Body of pancreas (tissue), 4 donors: ENCODE data around the gene LRRK1. TPM values are rescaled to one million over a fixed set of nuclear protein-coding genes. Genes with fewer than 3 reads are reported as not detected.

ENCODE experiments used
- ATAC-seq: fragments of 150-250 bp; one replicate; pipeline ENCODE4 v1.9.1; 2016
- DNase-seq, 4 donors: peaks; one replicate each; pipeline ENCODE4 v3.0.0-alpha.2; 2019
- H3K27ac ChIP-seq, 4 donors: fragments of 200-600 bp; sonication (generic); 1 replicate in 3 of 4; 2 replicates in 1 of 4; pipeline versions ENCODE4 v1.5.1 to v1.6.1; 2016 to 2019; ENCODE audit warnings: mild to moderate bottlenecking in 1 of 4, mixed read lengths in 1 of 4, moderate library complexity in 1 of 4
- H3K27me3 ChIP-seq, 2 donors: fragments of 200-600 bp; sonication (generic); one replicate each; pipeline ENCODE4 v1.6.0; 2016; ENCODE audit warnings: mild to moderate bottlenecking in 1 of 2
- H3K36me3 ChIP-seq, 2 donors: fragments of 200-600 bp; sonication (generic); replicated peaks in 1 of 2; 2 replicates each; pipeline ENCODE4 v1.5.1; 2016; ENCODE audit warnings: low read depth in 2 of 2; ENCODE audit not compliant: insufficient read depth in 1 of 2
- H3K4me1 ChIP-seq: fragments of 200-600 bp; sonication (generic); one replicate; pipeline ENCODE4 v1.6.0; 2016
- H3K4me3 ChIP-seq, 2 donors: fragments of 200-600 bp; sonication (generic); 1 replicate in 1 of 2; 2 replicates in 1 of 2; pipeline ENCODE4 v1.5.1; 2016 to 2019
- H3K9me3 ChIP-seq, 3 donors: fragments of 200-600 bp; sonication (generic); 1 replicate in 2 of 3; 2 replicates in 1 of 3; pipeline ENCODE4 v1.5.1; 2016
- POLR2A ChIP-seq, 3 donors: fragments of 450-650 bp; IDR thresholded peaks; one replicate each; pipeline ENCODE4 v1.6.1; 2016; ENCODE audit warnings: antibody characterized with exemption in 3 of 3, mild to moderate bottlenecking in 2 of 3
- WGBS, 2 donors: methylation state at CpG; one replicate each; pipeline ENCODE4 v1.1.5; 2017; 5-methylcytosine and 5-hydroxymethylcytosine counted together
- intact Hi-C: fragments of 100-400 bp; cut with DNase I; formaldehyde crosslinking; loops from one replicate; pipeline ENCODE4 v1.15.1; 2023
- total RNA-seq, 2 donors: library from RNA; depleted of rRNA; stranded (reverse); fragments of >200 nt; gene quantifications; one replicate each; pipeline ENCODE4 v1.1.0, GENCODE V29; 2016
- TF ChIP-seq, protein P1 (sequence below), 7 experiments: fragments of 450-650 bp in 4 of 7; fragments of 200-600 bp in 3 of 7; sonication (generic) in 3 of 7; IDR thresholded peaks; one replicate each; pipeline ENCODE4 v1.5.1; 2016 to 2019; ENCODE audit warnings: antibody characterized with exemption in 7 of 7

Gene LRRK1
- total RNA-seq, 2 donors from 2014 or later, result 12.2 to 14.0 TPM

DNA sequence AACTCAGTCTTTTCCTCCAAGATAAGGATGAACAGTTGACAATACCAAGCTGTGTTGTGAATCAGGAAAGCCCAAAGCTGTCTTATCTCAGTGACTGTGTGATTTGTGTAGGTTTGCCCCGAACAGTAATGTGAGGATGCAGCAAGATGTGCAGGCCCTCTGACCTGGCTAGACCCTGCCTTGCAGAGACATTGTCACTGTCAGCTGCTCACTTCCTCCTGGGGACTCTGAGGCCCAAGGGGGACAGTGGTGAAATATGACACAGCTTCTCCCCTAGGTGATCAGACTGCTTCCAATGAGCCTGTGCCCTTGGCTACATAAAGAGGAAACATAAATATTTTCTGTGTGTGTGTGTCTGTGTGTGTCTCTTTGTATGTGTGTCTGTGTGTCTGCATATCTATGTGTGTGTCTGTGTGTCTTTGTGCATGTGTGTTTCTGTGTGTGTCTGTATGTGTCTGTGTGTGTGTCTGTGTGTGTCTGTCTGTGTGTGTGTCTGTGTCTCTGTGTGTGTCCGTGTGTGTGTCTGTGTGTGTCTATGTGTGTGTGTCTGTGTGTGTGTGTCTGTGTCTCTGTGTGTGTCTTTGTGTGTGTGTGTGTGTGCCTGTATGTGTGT, 21.7 kb downstream of the LRRK1 start:
- Histone ChIP-seq H3K27ac (no peak overlapping the region), H3K36me3 (no peaks in the 10 kb centered on the region), H3K4me1 (no peaks in the 10 kb centered on the region), H3K4me3 (no peak overlapping the region), H3K9me3 (no peaks in the 10 kb centered on the region), H3K27me3 (no peaks in the 10 kb centered on the region)
- TF ChIP-seq POLR2A (IDR thresholded peaks at IDR 0.05), result no peak
- TF ChIP-seq, protein P1, sequence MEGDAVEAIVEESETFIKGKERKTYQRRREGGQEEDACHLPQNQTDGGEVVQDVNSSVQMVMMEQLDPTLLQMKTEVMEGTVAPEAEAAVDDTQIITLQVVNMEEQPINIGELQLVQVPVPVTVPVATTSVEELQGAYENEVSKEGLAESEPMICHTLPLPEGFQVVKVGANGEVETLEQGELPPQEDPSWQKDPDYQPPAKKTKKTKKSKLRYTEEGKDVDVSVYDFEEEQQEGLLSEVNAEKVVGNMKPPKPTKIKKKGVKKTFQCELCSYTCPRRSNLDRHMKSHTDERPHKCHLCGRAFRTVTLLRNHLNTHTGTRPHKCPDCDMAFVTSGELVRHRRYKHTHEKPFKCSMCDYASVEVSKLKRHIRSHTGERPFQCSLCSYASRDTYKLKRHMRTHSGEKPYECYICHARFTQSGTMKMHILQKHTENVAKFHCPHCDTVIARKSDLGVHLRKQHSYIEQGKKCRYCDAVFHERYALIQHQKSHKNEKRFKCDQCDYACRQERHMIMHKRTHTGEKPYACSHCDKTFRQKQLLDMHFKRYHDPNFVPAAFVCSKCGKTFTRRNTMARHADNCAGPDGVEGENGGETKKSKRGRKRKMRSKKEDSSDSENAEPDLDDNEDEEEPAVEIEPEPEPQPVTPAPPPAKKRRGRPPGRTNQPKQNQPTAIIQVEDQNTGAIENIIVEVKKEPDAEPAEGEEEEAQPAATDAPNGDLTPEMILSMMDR (IDR thresholded peaks at IDR 0.05), result no peak
- ATAC-seq (no peak), DNase-seq (peak in 1 of 4 donors; percentile 27)
- intact Hi-C loops, result no loop called here
- WGBS, 2 donors, result 63 to 90% methylated on average over 2 of the region's 2 CpGs

DNA sequence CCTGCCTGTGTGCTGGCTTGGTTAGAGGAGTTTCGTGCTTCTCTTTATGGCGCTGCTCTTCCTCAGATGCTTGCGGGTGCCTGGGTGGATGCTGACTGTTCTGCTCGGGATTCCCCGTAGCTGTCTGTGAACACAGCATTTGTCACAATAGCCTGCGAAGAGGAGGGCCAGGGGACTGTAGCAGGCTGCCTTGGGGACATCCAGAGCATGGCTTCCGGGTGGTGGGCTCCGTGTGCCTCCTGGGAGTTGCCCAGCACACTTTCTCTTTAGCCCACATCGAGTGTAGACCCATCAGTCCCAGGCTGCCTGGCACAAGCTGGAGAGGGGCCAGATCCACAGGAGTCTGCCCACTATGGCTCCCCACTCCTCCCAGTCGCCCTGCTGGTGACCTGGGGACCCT, 22.4 kb downstream of the LRRK1 start:
- intact Hi-C loops, result no loop called here
- DNase-seq (no peak), ATAC-seq (no peak)
- H3K27me3 ChIP-seq, result no peaks in the 10 kb centered on the region
- H3K27ac ChIP-seq, result no peak overlapping the region
- 79 to 88% methylated on average over 7 to 10 of the region's 10 CpGs for WGBS, 2 donors
- TF ChIP-seq, protein P1 (IDR thresholded peaks at IDR 0.05), result no peak
- TF ChIP-seq POLR2A (IDR thresholded peaks at IDR 0.05), result no peak
- H3K9me3 ChIP-seq, result no peaks in the 10 kb centered on the region
- no peaks in the 10 kb centered on the region for H3K4me1 ChIP-seq
- no peak overlapping the region for H3K4me3 ChIP-seq
- H3K36me3 ChIP-seq, result no peaks in the 10 kb centered on the region

DNA sequence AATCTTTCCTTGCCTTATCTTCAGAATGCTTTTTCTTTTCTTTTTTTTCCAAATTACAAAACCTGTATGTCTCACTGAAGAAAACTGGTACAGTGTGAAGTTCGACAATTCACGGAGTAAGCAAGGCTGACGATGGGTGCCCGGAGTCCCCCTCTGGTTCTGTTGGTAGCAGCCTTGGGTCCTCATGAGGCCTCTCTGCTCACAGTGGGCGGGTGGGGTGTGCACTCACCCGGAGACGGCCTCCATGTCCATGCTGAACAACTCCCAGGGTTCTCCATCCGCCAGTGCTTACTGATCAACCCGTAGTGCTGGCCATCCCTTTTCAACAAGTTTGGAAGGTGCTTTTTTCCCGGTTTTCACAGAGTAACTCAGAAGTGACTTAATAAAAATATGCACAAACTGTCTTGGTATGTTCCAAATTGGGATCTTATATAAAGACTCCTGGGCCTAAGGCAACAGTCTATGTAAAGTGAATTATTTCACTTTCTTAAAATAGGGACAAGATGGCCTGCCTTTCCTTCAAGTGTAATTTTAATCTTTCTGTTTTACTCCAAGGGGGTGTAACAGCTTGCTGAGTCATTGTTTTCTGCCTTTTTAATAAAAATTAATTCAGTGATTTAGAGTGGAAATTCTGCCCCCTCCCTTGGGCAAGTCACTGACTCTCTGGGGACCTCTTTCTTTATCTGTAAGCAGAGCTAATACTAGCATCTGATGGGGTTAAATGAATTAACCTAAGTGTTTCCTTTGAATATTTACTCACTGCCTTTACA, 23.7 kb downstream of the LRRK1 start:
- no peak for TF ChIP-seq POLR2A (IDR thresholded peaks at IDR 0.05)
- TF ChIP-seq, protein P1 (IDR thresholded peaks at IDR 0.05), result no peak
- no peaks in the 10 kb centered on the region for H3K4me1 ChIP-seq
- WGBS, 2 donors, result 87 to 89% methylated on average over 10 of the region's 10 CpGs
- H3K36me3 ChIP-seq, result no peaks in the 10 kb centered on the region
- ATAC-seq, result no peak
- no peaks in the 10 kb centered on the region for H3K27me3 ChIP-seq
- H3K27ac ChIP-seq, result no peak overlapping the region
- intact Hi-C loops, result no loop called here
- H3K9me3 ChIP-seq, result no peaks in the 10 kb centered on the region
- DNase-seq, result no peak
- H3K4me3 ChIP-seq, result no peak overlapping the region

DNA sequence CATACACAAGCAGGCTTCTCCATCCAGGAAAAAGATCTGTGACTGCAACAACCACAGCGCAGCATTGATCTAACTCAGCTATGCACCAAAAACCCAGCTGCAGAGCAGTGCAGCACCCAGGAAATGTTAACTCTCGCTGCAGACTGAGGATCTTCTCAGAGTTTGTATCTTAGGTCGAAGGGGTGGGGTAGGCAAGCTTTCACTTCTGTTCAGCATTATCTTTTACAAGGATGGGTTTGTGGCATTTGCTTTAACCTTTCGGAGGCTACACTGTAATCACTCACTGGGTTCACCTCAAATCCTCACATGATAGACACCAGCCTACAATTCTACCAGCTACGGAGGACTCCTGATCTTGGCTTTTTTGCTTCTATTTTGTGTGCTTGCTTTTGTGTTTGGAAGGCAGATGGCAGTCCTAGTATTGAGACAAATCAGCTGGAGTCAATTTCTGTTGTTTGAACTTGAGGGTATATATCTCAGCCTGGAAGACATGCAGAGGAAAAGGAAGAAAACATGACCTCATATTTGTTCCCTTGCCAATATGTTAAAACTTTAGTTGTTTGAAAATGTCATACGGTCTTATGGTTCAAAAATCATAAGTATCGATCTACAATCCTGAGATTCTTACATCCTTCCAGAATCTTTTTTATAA, 25.2 kb downstream of the LRRK1 start:
- H3K27ac ChIP-seq, result no peak overlapping the region
- ATAC-seq (no peak), DNase-seq (no peak)
- no peaks in the 10 kb centered on the region for H3K4me1 ChIP-seq
- no peak overlapping the region for H3K4me3 ChIP-seq
- H3K27me3 ChIP-seq, result no peaks in the 10 kb centered on the region
- no peaks in the 10 kb centered on the region for H3K9me3 ChIP-seq
- H3K36me3 ChIP-seq, result no peaks in the 10 kb centered on the region
- TF ChIP-seq, protein P1 (IDR thresholded peaks at IDR 0.05), result no peak
- TF ChIP-seq POLR2A (IDR thresholded peaks at IDR 0.05), result no peak
- WGBS, 2 donors, result 83 to 90% methylated on average over 7 of the region's 7 CpGs
- intact Hi-C loops, result no loop called here
